Mesenchymal stem cell (in vitro differentiated cells and primary cell): ENCODE results near the gene AGAP1.

Source experiments
- DNase-seq: peaks from one replicate; pipeline ENCODE4 v3.0.0-alpha.2; 2013
- H2AFZ ChIP-seq: one replicate; pipeline ENCODE4 v1.6.1; 2013; ENCODE audit warnings: low read depth, mild to moderate bottlenecking, control low read depth, inconsistent platforms, low read length, moderate library complexity
- H2AK5ac ChIP-seq: 2 replicates; pipeline ENCODE4 v1.6.1; 2013; ENCODE audit warnings: low read length, moderate library complexity, mild to moderate bottlenecking, inconsistent platforms; ENCODE audit not compliant: severe bottlenecking
- H2BK120ac ChIP-seq: one replicate; pipeline ENCODE4 v1.6.1; 2013; ENCODE audit warnings: low read depth, mild to moderate bottlenecking, inconsistent platforms, low read length, moderate library complexity
- H2BK12ac ChIP-seq, 2 experiments: one replicate each; pipeline ENCODE4 v1.6.1; 2013; ENCODE audit warnings: inconsistent platforms in 2 of 2, low read length in 2 of 2, mild to moderate bottlenecking in 2 of 2, moderate library complexity in 2 of 2, control low read depth in 1 of 2
- H2BK15ac ChIP-seq: one replicate; pipeline ENCODE4 v1.6.1; 2013; ENCODE audit warnings: mild to moderate bottlenecking, low read depth, inconsistent platforms; ENCODE audit not compliant: poor library complexity, severe bottlenecking
- H2BK5ac ChIP-seq: 2 replicates; pipeline ENCODE4 v1.6.1; 2013; ENCODE audit warnings: low read depth, mild to moderate bottlenecking, low read length, control low read depth, inconsistent platforms; ENCODE audit not compliant: poor library complexity, severe bottlenecking
- H3K14ac ChIP-seq, 2 experiments: one replicate each; pipeline ENCODE4 v1.6.1; 2013; ENCODE audit warnings: inconsistent platforms in 2 of 2, low read length in 2 of 2, control low read depth in 1 of 2, mild to moderate bottlenecking in 1 of 2, moderate library complexity in 1 of 2
- H3K18ac ChIP-seq, 2 experiments: one replicate each; pipeline ENCODE4 v1.6.1; 2013; ENCODE audit warnings: inconsistent platforms in 2 of 2, low read length in 2 of 2, control low read depth in 1 of 2, low read depth in 1 of 2, mild to moderate bottlenecking in 1 of 2
- H3K23ac ChIP-seq, 2 experiments: one replicate each; pipeline ENCODE4 v1.6.1; 2013; ENCODE audit warnings: inconsistent platforms in 2 of 2, low read length in 2 of 2, mild to moderate bottlenecking in 2 of 2, moderate library complexity in 2 of 2, control low read depth in 1 of 2
- H3K27ac ChIP-seq: 2 replicates; pipeline ENCODE4 v1.5.1; 2013; ENCODE audit warnings: mild to moderate bottlenecking, moderate library complexity, low read length, control low read depth, inconsistent platforms; ENCODE audit not compliant: poor library complexity, severe bottlenecking
- H3K27me3 ChIP-seq, 2 experiments: 2 replicates each; pipeline versions ENCODE4 v1.6.1 to v1.7.0; 2013; ENCODE audit warnings: low read length in 2 of 2, mild to moderate bottlenecking in 2 of 2, moderate library complexity in 2 of 2, control low read depth in 1 of 2, inconsistent platforms in 1 of 2; ENCODE audit not compliant: control insufficient read depth in 1 of 2, insufficient read depth in 1 of 2
- H3K36me3 ChIP-seq, 2 experiments: 2 replicates each; pipeline versions ENCODE4 v1.6.1 to v1.7.0; 2013; ENCODE audit warnings: low read length in 2 of 2, control low read depth in 1 of 2, inconsistent platforms in 1 of 2, low read depth in 1 of 2, mild to moderate bottlenecking in 1 of 2; ENCODE audit not compliant: insufficient read depth in 2 of 2, control insufficient read depth in 1 of 2
- H3K4ac ChIP-seq, 2 experiments: one replicate each; pipeline ENCODE4 v1.6.1; 2013; ENCODE audit warnings: inconsistent platforms in 2 of 2, low read length in 2 of 2, mild to moderate bottlenecking in 2 of 2, moderate library complexity in 2 of 2, control low read depth in 1 of 2, low read depth in 1 of 2
- H3K4me1 ChIP-seq: 2 replicates; pipeline ENCODE4 v1.6.1; 2013; ENCODE audit warnings: low read depth, low read length, control low read depth; ENCODE audit not compliant: control insufficient read depth, insufficient read depth
- H3K4me2 ChIP-seq: 2 replicates; pipeline ENCODE4 v1.6.1; 2013; ENCODE audit warnings: low read length, mild to moderate bottlenecking, inconsistent platforms; ENCODE audit not compliant: poor library complexity, severe bottlenecking
- H3K4me3 ChIP-seq, 2 experiments: 2 replicates each; pipeline versions ENCODE4 v1.5.1 to v1.7.0; 2013; ENCODE audit warnings: low read length in 2 of 2, mild to moderate bottlenecking in 2 of 2, control low read depth in 1 of 2, low read depth in 1 of 2; ENCODE audit not compliant: insufficient read depth in 1 of 2
- H3K79me1 ChIP-seq: replicated peaks from 2 replicates; pipeline ENCODE4 v1.6.1; 2013; ENCODE audit warnings: mild to moderate bottlenecking, control low read depth, low read length, inconsistent platforms; ENCODE audit not compliant: poor library complexity, severe bottlenecking
- H3K9ac ChIP-seq: 2 replicates; pipeline ENCODE4 v1.7.0; 2013; ENCODE audit warnings: mild to moderate bottlenecking, low read length, moderate library complexity
- H3K9me3 ChIP-seq: 2 replicates; pipeline ENCODE4 v1.7.0; 2013; ENCODE audit warnings: mild to moderate bottlenecking, low read length; ENCODE audit not compliant: control insufficient read depth
- H4K8ac ChIP-seq: one replicate; pipeline ENCODE4 v1.6.1; 2013; ENCODE audit warnings: inconsistent platforms, mild to moderate bottlenecking, low read length, moderate library complexity
- H4K91ac ChIP-seq: one replicate; pipeline ENCODE4 v1.6.1; 2013; ENCODE audit warnings: mild to moderate bottlenecking, low read length, inconsistent platforms
- WGBS: methylation state at CpG from one replicate; pipeline ENCODE4 v1.1.7; 2013; ENCODE audit warnings: mixed read lengths; 5-methylcytosine and 5-hydroxymethylcytosine counted together

Gene AGAP1

GRCh38 chr2:236160366-236161081 is 666.7 kb downstream of the AGAP1 start:
- Histone ChIP-seq H2BK15ac (no peak overlapping the region), H3K18ac (no peak overlapping the region), H2BK5ac (no peak overlapping the region), H3K4me3 (no peak overlapping the region), H4K91ac (no peak overlapping the region), H3K4ac (no peak overlapping the region), H3K9ac (no peak overlapping the region), H3K27me3 (peaks cover 18 to 96% of the 10 kb centered on the region in 2 experiments), H2BK12ac (no peak overlapping the region), H3K23ac (no peak overlapping the region), H3K4me2 (no peak overlapping the region), H2AK5ac (no peak overlapping the region), H3K27ac (no peak overlapping the region), H2BK120ac (no peak overlapping the region), H3K4me1 (peaks cover 28% of the 10 kb centered on the region), H4K8ac (no peak overlapping the region), H3K9me3 (no peaks in the 10 kb centered on the region), H2AFZ (no peak overlapping the region), H3K14ac (no peak overlapping the region), H3K79me1 (peaks cover 11% of the 10 kb centered on the region), H3K36me3 (peaks cover 0 to 9% of the 10 kb centered on the region in 2 experiments)
- DNase-seq: no peak
- 75% methylated on average over 21 of the region's 22 CpGs for WGBS

- Histone ChIP-seq H3K9ac (no peak overlapping the region), H3K36me3 (peaks cover 0 to 9% of the 10 kb centered on the region in 2 experiments), H4K8ac (no peak overlapping the region), H3K27ac (no peak overlapping the region), H2BK120ac (no peak overlapping the region), H3K27me3 (peaks cover 21 to 96% of the 10 kb centered on the region in 2 experiments), H3K18ac (no peak overlapping the region), H3K4ac (no peak overlapping the region), H2BK5ac (no peak overlapping the region), H2AFZ (no peak overlapping the region), H2AK5ac (no peak overlapping the region), H3K4me1 (peaks cover 32% of the 10 kb centered on the region), H3K4me2 (no peak overlapping the region), H3K79me1 (peaks cover 11% of the 10 kb centered on the region), H3K4me3 (no peak overlapping the region), H2BK12ac (no peak overlapping the region), H4K91ac (no peak overlapping the region), H3K14ac (no peak overlapping the region), H3K23ac (no peak overlapping the region), H2BK15ac (no peak overlapping the region), H3K9me3 (no peaks in the 10 kb centered on the region)
- no peak for DNase-seq
- 90% methylated on average over 15 of the region's 15 CpGs for WGBS
Measured at GRCh38 chr2:236161082-236161462, 667.2 kb downstream of the AGAP1 start.

GRCh38 chr2:236161531-236161930 is 667.7 kb downstream of the AGAP1 start:
- Histone ChIP-seq H3K14ac (no peak overlapping the region), H3K79me1 (peaks cover 11% of the 10 kb centered on the region), H3K18ac (no peak overlapping the region), H2BK15ac (no peak overlapping the region), H3K27ac (no peak overlapping the region), H2BK120ac (no peak overlapping the region), H2BK5ac (no peak overlapping the region), H3K23ac (no peak overlapping the region), H3K4me2 (no peak overlapping the region), H4K8ac (no peak overlapping the region), H3K4ac (no peak overlapping the region), H2AK5ac (peak overlapping the region; percentile 23), H3K36me3 (peaks cover 0 to 9% of the 10 kb centered on the region in 2 experiments), H3K4me3 (no peak overlapping the region), H4K91ac (no peak overlapping the region), H3K9me3 (no peaks in the 10 kb centered on the region), H3K9ac (no peak overlapping the region), H3K27me3 (peaks cover 23 to 98% of the 10 kb centered on the region in 2 experiments), H2BK12ac (no peak overlapping the region), H3K4me1 (peaks cover 34% of the 10 kb centered on the region), H2AFZ (no peak overlapping the region)
- WGBS: 94% methylated on average over 12 of the region's 12 CpGs
- no peak for DNase-seq

- Histone ChIP-seq H2BK15ac (no peak overlapping the region), H3K9ac (no peak overlapping the region), H4K8ac (no peak overlapping the region), H2BK12ac (no peak overlapping the region), H2AFZ (no peak overlapping the region), H3K18ac (no peak overlapping the region), H3K4ac (no peak overlapping the region), H2BK5ac (no peak overlapping the region), H3K9me3 (no peaks in the 10 kb centered on the region), H3K14ac (no peak overlapping the region), H3K23ac (no peak overlapping the region), H2AK5ac (no peak overlapping the region), H3K4me2 (no peak overlapping the region), H4K91ac (no peak overlapping the region), H3K4me1 (peaks cover 40% of the 10 kb centered on the region), H2BK120ac (no peak overlapping the region), H3K79me1 (peaks cover 11% of the 10 kb centered on the region), H3K4me3 (no peak overlapping the region), H3K27me3 (peaks cover 28 to 98% of the 10 kb centered on the region in 2 experiments), H3K27ac (no peak overlapping the region), H3K36me3 (peaks cover 0 to 9% of the 10 kb centered on the region in 2 experiments)
- WGBS: 68% methylated on average over 12 of the region's 16 CpGs
- no peak for DNase-seq
Measured at GRCh38 chr2:236162031-236162845, 668.4 kb downstream of the AGAP1 start.
